ENCODE measurements around the gene SOHLH1.
"Not testable (repeated sequence)": the region's sequence is repeated elsewhere in the genome, so short reads cannot be mapped to it uniquely, and the experiment has no call there.

The SOHLH1 gene

GRCh38 chr9:135676891-135677290 lies 22.4 kb downstream of the SOHLH1 start:
- no peak for DNase-seq

- DNase-seq: no peak
Observed at GRCh38 chr9:135674977-135675376, 24.3 kb downstream of the SOHLH1 start.

- no peak for DNase-seq
Observed at GRCh38 chr9:135673941-135674340, 25.3 kb downstream of the SOHLH1 start.

GRCh38 chr9:135672786-135673185 lies 26.5 kb downstream of the SOHLH1 start:
- not testable (repeated sequence) for DNase-seq

GRCh38 chr9:135671591-135672041 lies 27.7 kb downstream of the SOHLH1 start:
- DNase-seq: no peak

GRCh38 chr9:135670721-135671590 lies 28.3 kb downstream of the SOHLH1 start:
- DNase-seq: no peak

GRCh38 chr9:135669616-135670285 lies 29.5 kb downstream of the SOHLH1 start:
- DNase-seq: no peak

GRCh38 chr9:135669018-135669417 lies 30.3 kb downstream of the SOHLH1 start:
- not testable (repeated sequence) for DNase-seq

GRCh38 chr9:135667463-135668001 lies 31.7 kb downstream of the SOHLH1 start:
- DNase-seq: no peak

- no peak for DNase-seq
Observed at GRCh38 chr9:135666534-135667462, 32.5 kb downstream of the SOHLH1 start.

- no peak for DNase-seq
Observed at GRCh38 chr9:135665795-135666189, 33.5 kb downstream of the SOHLH1 start.

GRCh38 chr9:135664801-135665794 lies 34.2 kb downstream of the SOHLH1 start:
- no peak for DNase-seq

- no peak for DNase-seq
Observed at GRCh38 chr9:135664266-135664665, 35.0 kb downstream of the SOHLH1 start.

- DNase-seq: no peak
Observed at GRCh38 chr9:135663857-135664256, 35.4 kb downstream of the SOHLH1 start.

- DNase-seq: no peak
Observed at GRCh38 chr9:135663451-135663770, 35.9 kb downstream of the SOHLH1 start.

- no peak for DNase-seq
Observed at GRCh38 chr9:135662758-135663450, 36.4 kb downstream of the SOHLH1 start, which contains the start of gene LCN9. TSS of gene LCN9 (plus strand) at chr9:135663309. CDS start at chr9:135663322, 13 bp downstream.

- no peak for DNase-seq
Observed at GRCh38 chr9:135661816-135662560, 37.3 kb downstream of the SOHLH1 start.

GRCh38 chr9:135660407-135660806 lies 38.9 kb downstream of the SOHLH1 start:
- no peak for DNase-seq

GRCh38 chr9:135659252-135659651 lies 40.0 kb downstream of the SOHLH1 start:
- no peak for DNase-seq

GRCh38 chr9:135657416-135657815 lies 41.9 kb downstream of the SOHLH1 start:
- no peak for DNase-seq

Measured in CD4-positive, alpha-beta T cell treated with Interleukin-4 for 1 hour (primary cell).